ENCODE measurements around the gene TRMT10A. TPM values are rescaled to one million over a fixed set of nuclear protein-coding genes. Genes with fewer than 3 reads are reported as not detected.
"Not testable (repeated sequence)": the region's sequence is repeated elsewhere in the genome, so short reads cannot be mapped to it uniquely, and the experiment has no call there.

TRMT10A gene
- total RNA-seq, 1 experiment from 2014 or later: 7.9 TPM

GRCh38 chr4:99552872-99553271 lies 11.0 kb downstream of the TRMT10A start:
- DNase-seq (ENCODE audit: low read depth): no peak

GRCh38 chr4:99540277-99540939 lies 23.4 kb downstream of the TRMT10A start:
- no peak for DNase-seq (ENCODE audit: low read depth)

GRCh38 chr4:99537674-99538073 lies 26.2 kb downstream of the TRMT10A start:
- no peak for DNase-seq (ENCODE audit: low read depth)

GRCh38 chr4:99536848-99537247 lies 27.0 kb downstream of the TRMT10A start:
- no peak for DNase-seq (ENCODE audit: low read depth)

GRCh38 chr4:99536271-99536670 lies 27.6 kb downstream of the TRMT10A start:
- no peak for DNase-seq (ENCODE audit: low read depth)

GRCh38 chr4:99534699-99535098 lies 29.1 kb downstream of the TRMT10A start:
- not testable (repeated sequence) for DNase-seq (ENCODE audit: low read depth)

GRCh38 chr4:99529956-99530355 lies 33.9 kb downstream of the TRMT10A start:
- DNase-seq (ENCODE audit: low read depth): no peak

- no peak for DNase-seq (ENCODE audit: low read depth)
Observed at GRCh38 chr4:99529228-99529627, 34.6 kb downstream of the TRMT10A start.

- DNase-seq (ENCODE audit: low read depth): no peak
Observed at GRCh38 chr4:99518601-99519295, 45.1 kb downstream of the TRMT10A start.

GRCh38 chr4:99510721-99511120 lies 53.1 kb downstream of the TRMT10A start, which contains the start of gene C4orf17:
Gene C4orf17, plus strand, starts transcription at chr4:99511021. Its CDS starts 2,061 bp downstream, at chr4:99513082.
- DNase-seq (ENCODE audit: low read depth): no peak

- DNase-seq (ENCODE audit: low read depth): peak; percentile 74
Observed at GRCh38 chr4:99507762-99508161, 56.1 kb downstream of the TRMT10A start.

- no peak for DNase-seq (ENCODE audit: low read depth)
Observed at GRCh38 chr4:99507349-99507748, 56.5 kb downstream of the TRMT10A start.

GRCh38 chr4:99506781-99507180 lies 57.1 kb downstream of the TRMT10A start:
- peak; percentile 41 for DNase-seq (ENCODE audit: low read depth)

- DNase-seq (ENCODE audit: low read depth): no peak
Observed at GRCh38 chr4:99504804-99505502, 58.9 kb downstream of the TRMT10A start.

Other genes with a start within 250 kb of the TRMT10A start
- not detected in 2 replicates for gene ADH1B, start 242.6 kb downstream of the TRMT10A start, total RNA-seq (2014; rRNA removed; shearing (Covaris generic))
- not detected in 2 replicates for gene ADH1C, start 211.3 kb downstream of the TRMT10A start, total RNA-seq (2014; rRNA removed; shearing (Covaris generic))
- gene ADH7, start 128.7 kb downstream of the TRMT10A start, total RNA-seq (2014; rRNA removed; shearing (Covaris generic)): not detected in 2 replicates
- not detected in 2 replicates for gene C4orf17, start 53.0 kb downstream of the TRMT10A start, total RNA-seq (2014; rRNA removed; shearing (Covaris generic))
- 0.02 TPM in 1 of 2 replicates, not detected in the other for gene MTTP, start 10.8 kb upstream of the TRMT10A start, total RNA-seq (2014; rRNA removed; shearing (Covaris generic))
- gene C4orf54, start 93.8 kb upstream of the TRMT10A start, total RNA-seq (2014; rRNA removed; shearing (Covaris generic)): under 0.01 TPM in 1 of 2 replicates, not detected in the other